Epithelial cell of proximal tubule (primary cell): ENCODE data around the gene ADARB2. TPM values are rescaled to one million over a fixed set of nuclear protein-coding genes. Genes with fewer than 3 reads are reported as not detected.

ENCODE experiments used
- DNase-seq: peaks from one replicate; pipeline ENCODE4 v3.0.0-alpha.2; 2011; ENCODE audit warnings: low read depth
- H3K4me3 ChIP-seq: 2 replicates; pipeline ENCODE4 v1.5.1; 2011; ENCODE audit warnings: low read depth, mild to moderate bottlenecking, low read length
- CTCF ChIP-seq: conservative IDR thresholded peaks from 2 replicates; pipeline ENCODE4 v1.5.1; 2012; ENCODE audit warnings: low read depth, mild to moderate bottlenecking, low read length
- total RNA-seq: library from RNA; depleted of rRNA; stranded (reverse); fragments of >200 nt; gene quantifications from 2 replicates; pipeline ENCODE4 v1.2.3, GENCODE V29; 2015

ADARB2 gene
- total RNA-seq, 1 donor from 2014 or later = 0.63 TPM

DNA sequence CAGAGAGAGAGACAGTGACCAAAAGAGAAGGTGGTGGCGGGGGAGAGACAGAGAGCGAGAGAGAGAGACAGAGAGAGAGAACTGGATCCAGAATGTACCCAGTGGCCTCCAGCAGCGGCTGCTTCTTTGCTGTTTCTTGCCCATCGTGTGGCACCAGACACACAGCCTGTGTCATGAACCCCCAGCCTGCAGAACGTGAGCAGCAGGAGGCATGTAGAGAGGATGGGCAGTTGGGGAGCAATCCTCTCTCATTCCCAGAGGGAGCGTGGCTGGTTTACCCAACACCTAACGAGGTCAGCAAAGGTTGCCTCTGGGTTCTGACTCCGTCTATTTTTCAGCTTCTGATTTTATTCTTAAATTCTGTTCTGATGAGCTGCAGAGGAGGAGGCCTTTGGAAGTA lies 168.1 kb downstream of the ADARB2 start:
- TF ChIP-seq CTCF = no peak
- no peak overlapping the region for H3K4me3 ChIP-seq

GRCh38 chr10:1567742-1568495 lies 169.4 kb downstream of the ADARB2 start:
- DNase-seq = no peak
- TF ChIP-seq CTCF = no peak
- no peak overlapping the region for H3K4me3 ChIP-seq

More for the DNA sequence above, 168.1 kb downstream of the ADARB2 start:
- DNase-seq = no peak

DNA sequence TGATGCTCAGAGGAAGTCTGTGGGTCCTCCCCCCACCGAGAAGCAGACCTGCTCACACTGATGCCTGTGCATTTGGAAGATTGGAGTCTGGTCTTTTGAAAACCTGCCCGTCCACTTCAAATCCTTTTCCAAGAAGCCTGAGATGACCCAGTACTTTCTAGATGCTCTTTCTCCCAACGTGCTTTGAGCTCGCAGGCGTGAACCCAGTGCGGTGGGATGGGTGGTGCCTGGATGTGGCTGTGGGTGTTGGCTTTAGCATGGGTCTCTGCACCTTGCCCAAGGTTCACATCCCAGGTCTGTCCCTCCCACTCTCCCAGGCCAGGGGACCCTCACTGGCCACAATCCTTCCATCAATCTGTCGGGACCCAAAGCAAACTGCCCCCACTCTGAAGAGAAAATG lies 170.2 kb downstream of the ADARB2 start:
- no peak overlapping the region for H3K4me3 ChIP-seq
- no peak for DNase-seq
- TF ChIP-seq CTCF = no peak

- DNase-seq = no peak
- H3K4me3 ChIP-seq = no peak overlapping the region
- TF ChIP-seq CTCF = no peak
These were observed 172.5 kb downstream of the ADARB2 start for GRCh38 chr10:1564791-1565190.

- no peak overlapping the region for H3K4me3 ChIP-seq
- no peak for DNase-seq
- TF ChIP-seq CTCF = no peak
These were observed 174.3 kb downstream of the ADARB2 start for GRCh38 chr10:1563028-1563427.

- no peak overlapping the region for H3K4me3 ChIP-seq
- TF ChIP-seq CTCF = no peak
- no peak for DNase-seq
These were observed 175.5 kb downstream of the ADARB2 start for GRCh38 chr10:1561731-1562337.
